HG03457 (cell line): ENCODE measurements around the gene CACNA1C.

Experiments used
- ATAC-seq: cut with Tn5 transposase; IDR thresholded peaks from one replicate; pipeline ENCODE4 v1.9.1; 2021; ENCODE audit warnings: moderate number of reproducible peaks; ENCODE audit not compliant: unreplicated experiment

CACNA1C gene

DNA sequence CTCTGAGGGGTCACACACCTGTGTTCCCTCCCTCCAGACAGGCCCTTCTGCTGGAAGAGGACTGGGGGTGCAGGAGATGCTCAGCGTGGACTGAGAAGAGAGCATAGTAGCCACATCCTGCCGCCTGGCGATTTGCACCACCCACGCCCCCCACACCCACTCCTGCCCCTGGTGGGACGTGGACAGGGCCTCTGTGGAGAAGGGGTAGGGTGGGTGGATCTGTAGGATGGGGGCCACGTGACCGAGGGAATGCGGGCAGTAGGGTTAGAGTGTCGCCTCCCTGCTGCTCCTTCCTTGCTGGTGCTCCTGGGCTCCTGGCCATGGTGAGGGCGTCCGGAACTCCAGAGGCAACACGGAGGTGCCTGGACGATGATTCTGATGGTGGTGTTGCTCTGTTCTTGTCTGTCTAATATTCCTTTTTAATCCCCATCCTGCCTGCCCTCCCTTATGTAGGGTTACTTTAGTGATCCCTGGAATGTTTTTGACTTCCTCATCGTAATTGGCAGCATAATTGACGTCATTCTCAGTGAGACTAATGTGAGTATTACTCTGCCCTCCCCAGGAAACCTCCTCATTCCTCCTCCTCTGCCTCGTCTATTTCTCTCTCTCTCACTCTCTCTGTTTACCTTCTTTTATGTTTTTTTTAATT is 580.5 kb downstream of the CACNA1C start:
- ATAC-seq, result no peak

- no peak for ATAC-seq
These were observed 581.0 kb downstream of the CACNA1C start for GRCh38 chr12:2633825-2634200.

DNA sequence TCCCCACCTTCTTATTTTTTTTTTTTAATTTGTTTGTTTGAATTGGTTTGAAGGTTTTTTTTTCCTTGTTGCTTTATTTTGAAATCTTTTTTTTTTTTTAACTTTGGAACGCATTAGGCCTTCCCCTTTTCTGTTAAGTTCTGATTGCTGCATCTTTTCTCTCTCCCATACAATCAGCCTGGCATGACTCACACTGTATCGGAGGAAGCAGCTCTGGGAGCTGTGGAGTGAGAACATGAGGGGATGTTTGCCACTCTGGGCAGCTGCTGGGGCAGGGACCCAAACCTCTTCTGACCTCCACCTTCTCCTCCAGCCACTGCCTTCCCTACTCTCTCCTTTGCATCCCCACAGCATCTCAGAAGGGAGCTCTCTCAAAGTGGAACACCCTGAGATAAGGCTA is 581.7 kb downstream of the CACNA1C start:
- no peak for ATAC-seq

GRCh38 chr12:2636741-2637340 is 584.1 kb downstream of the CACNA1C start:
- no peak for ATAC-seq

DNA sequence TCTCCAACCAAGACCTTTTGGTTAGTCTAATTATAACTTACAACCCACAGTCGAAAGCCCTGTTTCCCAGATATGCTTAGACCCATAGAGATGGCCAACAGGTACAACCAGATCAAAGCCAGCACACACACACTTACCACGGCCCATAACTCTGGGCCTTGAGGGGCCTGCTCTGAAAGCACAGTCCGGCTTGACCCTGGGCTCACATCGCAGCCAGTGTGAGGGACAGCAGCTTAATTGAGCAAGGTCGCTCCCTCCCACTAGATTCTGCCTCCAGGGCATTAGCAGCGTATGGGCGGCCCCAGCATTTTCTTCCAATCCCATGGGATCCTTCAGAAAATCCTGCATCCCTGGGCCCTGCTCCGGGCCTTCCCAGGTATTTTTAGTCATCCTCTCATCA is 584.6 kb downstream of the CACNA1C start:
- ATAC-seq, result no peak

DNA sequence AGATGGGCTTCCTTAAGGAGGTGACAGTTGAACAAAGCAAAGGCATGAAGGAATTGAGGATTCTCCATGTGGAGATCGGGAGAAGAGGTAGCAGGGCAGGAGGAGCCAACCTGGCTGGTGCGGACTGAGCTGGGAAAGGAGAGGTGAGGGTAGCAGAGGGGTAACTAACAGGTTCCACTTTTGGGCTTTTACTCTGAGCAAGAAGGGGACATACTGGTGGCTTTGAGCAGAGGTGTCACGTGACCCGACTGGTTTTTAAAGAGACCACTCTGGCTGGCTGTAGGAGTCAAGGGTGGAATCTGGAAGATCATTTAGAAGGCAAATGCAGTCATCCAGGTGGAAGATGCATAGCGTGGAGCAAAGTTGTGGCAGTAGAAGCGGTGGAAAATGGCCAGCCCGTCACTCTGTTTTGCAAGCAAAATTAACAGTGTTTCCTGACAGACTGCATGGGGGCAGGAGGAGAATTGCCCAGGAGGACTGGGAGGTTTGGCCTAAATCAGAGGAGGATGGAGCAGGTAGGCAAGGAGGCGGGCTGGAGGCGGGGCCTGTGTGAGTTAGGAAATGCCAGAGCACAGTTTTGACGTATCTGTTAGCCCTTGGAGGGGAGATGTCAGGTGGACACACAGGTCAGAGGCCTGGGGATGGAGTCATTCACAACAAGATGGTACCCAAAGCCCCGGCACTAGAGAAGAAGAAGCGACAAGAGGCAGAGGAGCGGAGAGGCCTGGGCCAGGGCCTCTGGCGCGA is 585.7 kb downstream of the CACNA1C start:
- no peak for ATAC-seq

DNA sequence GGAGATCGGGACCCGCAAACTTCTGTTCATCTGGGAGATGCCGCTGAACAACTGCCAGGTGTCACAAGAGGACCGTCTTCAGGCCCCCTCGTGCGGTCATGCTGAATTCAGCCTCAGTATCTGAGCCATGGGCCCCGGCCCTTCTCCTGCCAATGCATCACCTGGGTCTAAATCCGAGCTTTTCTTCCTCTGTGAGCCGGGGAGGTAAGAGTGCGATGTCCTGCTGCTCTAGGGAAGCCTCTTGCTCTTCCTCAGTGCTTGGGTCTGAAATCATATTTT is 586.2 kb downstream of the CACNA1C start:
- ATAC-seq, result no peak

GRCh38 chr12:2640281-2640680 is 587.5 kb downstream of the CACNA1C start:
- no peak for ATAC-seq

DNA sequence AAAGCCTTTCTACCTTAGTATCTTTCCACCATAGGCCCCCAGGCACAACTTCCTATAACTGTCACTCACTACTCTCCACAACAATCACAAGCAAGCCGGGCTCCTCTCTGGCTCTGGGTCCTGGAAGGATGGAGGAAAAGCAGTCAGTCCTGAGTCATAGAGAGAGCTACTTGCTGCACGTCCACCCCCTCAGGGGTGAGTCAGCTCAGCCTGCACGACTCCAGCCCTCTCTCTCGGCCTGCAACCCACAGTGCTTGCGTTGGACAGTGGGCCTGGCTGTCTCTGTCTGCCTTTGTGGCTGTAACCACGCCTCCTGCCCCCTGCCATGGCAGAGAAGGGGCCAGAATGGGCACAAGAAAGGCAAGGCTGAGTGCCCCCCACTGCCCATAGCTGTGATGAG is 587.9 kb downstream of the CACNA1C start:
- no peak for ATAC-seq

- no peak for ATAC-seq
These were observed 588.4 kb downstream of the CACNA1C start for GRCh38 chr12:2641207-2641606.

GRCh38 chr12:2641761-2642160 is 589.0 kb downstream of the CACNA1C start:
- ATAC-seq, result no peak

GRCh38 chr12:2642176-2642892 is 589.5 kb downstream of the CACNA1C start:
- ATAC-seq, result no peak

GRCh38 chr12:2642896-2643425 is 590.2 kb downstream of the CACNA1C start:
- ATAC-seq, result no peak

- no peak for ATAC-seq
These were observed 590.9 kb downstream of the CACNA1C start for GRCh38 chr12:2643576-2644135.

- no peak for ATAC-seq
These were observed 592.1 kb downstream of the CACNA1C start for GRCh38 chr12:2644683-2645405.

GRCh38 chr12:2645460-2645859 is 592.7 kb downstream of the CACNA1C start:
- ATAC-seq, result no peak

GRCh38 chr12:2646341-2646740 is 593.6 kb downstream of the CACNA1C start:
- no peak for ATAC-seq

GRCh38 chr12:2647186-2647585 is 594.4 kb downstream of the CACNA1C start:
- ATAC-seq, result no peak

DNA sequence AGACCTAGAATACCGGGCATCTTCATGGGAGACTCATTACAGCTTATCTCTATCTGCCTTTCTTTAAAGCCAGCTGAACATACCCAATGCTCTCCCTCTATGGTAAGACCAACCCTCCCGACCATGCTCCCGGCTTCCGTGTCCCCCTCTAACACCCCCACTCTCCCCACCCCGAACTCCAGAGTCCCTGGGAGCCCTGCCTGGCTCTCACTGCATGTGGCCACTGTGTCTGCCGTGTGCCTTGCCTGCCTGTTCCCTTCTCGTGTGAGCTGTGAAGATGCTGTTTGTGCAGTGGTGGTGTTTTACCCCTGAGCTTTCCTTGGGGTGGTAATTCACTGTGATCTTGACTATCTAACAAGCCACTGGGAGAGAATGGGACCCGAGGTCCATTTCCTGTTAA is 595.6 kb downstream of the CACNA1C start:
- ATAC-seq, result no peak

DNA sequence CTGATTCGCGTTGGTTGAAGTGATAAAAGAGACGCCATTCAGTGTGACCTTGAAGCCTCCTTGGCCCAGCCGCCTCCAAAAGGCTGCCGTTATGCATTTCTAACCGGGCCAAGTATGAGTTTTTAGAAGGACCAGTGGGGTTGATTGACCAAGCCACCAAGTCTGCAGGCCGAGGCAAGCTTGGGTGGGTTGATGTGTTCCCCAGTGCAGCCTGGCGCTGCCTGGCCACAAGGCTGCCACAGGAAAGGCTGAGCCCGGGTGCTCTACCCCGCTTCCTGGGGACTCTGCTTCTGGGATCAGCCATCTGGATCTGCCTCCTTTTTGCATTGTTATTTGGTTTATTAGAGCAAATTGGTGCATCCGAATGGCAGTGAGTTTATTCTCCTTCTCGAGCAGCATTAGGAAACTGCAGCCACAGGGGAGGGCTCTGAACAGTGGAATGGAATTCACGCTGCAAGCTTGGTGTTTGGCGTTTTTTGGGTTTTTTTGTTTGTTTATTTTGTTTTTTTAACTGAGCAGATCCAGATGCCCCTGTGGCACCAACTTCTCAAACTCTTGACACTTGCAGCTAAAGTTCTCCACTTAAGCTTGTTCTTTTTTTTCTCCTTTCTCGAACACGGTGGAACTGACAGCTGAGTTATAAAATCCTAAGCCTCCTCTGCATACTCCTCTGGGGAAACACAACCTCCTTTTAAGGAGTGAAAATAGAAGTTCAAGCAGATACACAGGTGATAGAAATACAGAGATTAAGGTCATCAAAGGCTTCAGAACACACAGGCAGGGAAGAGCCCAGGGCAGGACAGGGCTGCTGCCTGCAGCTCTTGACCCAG is 596.6 kb downstream of the CACNA1C start:
- ATAC-seq, result no peak
